HepG2 (cell line): Measurements from ENCODE around the gene IBA57. TPM values are rescaled to one million over a fixed set of nuclear protein-coding genes. Genes with fewer than 3 reads are reported as not detected.

Experiments used
- BCL3 ChIP-seq: sonication (generic); formaldehyde crosslinking; IDR thresholded peaks from 2 replicates; pipeline ENCODE4 v1.5.1; 2020; ENCODE audit warnings: mild to moderate bottlenecking, missing genetic modification reagents, moderate library complexity
- IKZF4 ChIP-seq: sonication (generic); formaldehyde crosslinking; IDR thresholded peaks from 2 replicates; pipeline ENCODE4 v1.5.1; 2020; ENCODE audit warnings: borderline replicate concordance, mild to moderate bottlenecking, low read depth, missing genetic modification reagents; ENCODE audit errors: not compliant biosample characterization
- MAFF ChIP-seq: IDR thresholded peaks from 2 replicates; pipeline ENCODE4 v1.6.1; 2011; ENCODE audit warnings: low read depth, low read length, improper control_type of control experiment
- NONO ChIP-seq, 2 experiments: fragments of 450-650 bp in 1 of 2; sonication (generic) in 1 of 2; formaldehyde crosslinking in 1 of 2; IDR thresholded peaks in 1 of 2; conservative IDR thresholded peaks in 1 of 2; 2 replicates each; pipeline versions ENCODE4 v1.6.1 to v1.8.0; 2017 to 2022; ENCODE audit warnings: mild to moderate bottlenecking in 1 of 2, missing genetic modification reagents in 1 of 2, moderate library complexity in 1 of 2
- NR1H2 ChIP-seq: sonication (generic); formaldehyde crosslinking; IDR thresholded peaks from 2 replicates; pipeline ENCODE4 v1.8.1; 2022; ENCODE audit warnings: low read depth, missing genetic modification reagents, borderline replicate concordance
- PLSCR1 ChIP-seq: sonication (generic); formaldehyde crosslinking; IDR thresholded peaks from 2 replicates; pipeline ENCODE4 v1.5.0; 2020; ENCODE audit warnings: missing genetic modification reagents, mild to moderate bottlenecking, borderline replicate concordance
- POLR2A ChIP-seq, 2 experiments: IDR thresholded peaks; 2 replicates each; pipeline ENCODE4 v1.6.1; 2011; ENCODE audit warnings: low read depth in 2 of 2, low read length in 2 of 2, mild to moderate bottlenecking in 1 of 2, moderate library complexity in 1 of 2; ENCODE audit not compliant: insufficient read depth in 1 of 2
- PRDM15 ChIP-seq: sonication (generic); formaldehyde crosslinking; IDR thresholded peaks from 2 replicates; pipeline ENCODE4 v1.4.0; 2020; ENCODE audit warnings: missing genetic modification reagents
- RXRA ChIP-seq: sonication (generic); formaldehyde crosslinking; IDR thresholded peaks from 2 replicates; pipeline ENCODE4 v1.5.1; 2020; ENCODE audit warnings: missing genetic modification reagents
- SIX1 ChIP-seq: sonication (generic); formaldehyde crosslinking; IDR thresholded peaks from 2 replicates; pipeline ENCODE4 v1.4.0; 2020; ENCODE audit warnings: missing genetic modification reagents, borderline replicate concordance
- SIX4 ChIP-seq: sonication (generic); formaldehyde crosslinking; IDR thresholded peaks from 2 replicates; pipeline ENCODE4 v1.4.0; 2020; ENCODE audit warnings: missing genetic modification reagents
- XRCC5 ChIP-seq: fragments of 200-400 bp; formaldehyde crosslinking; optimal IDR thresholded peaks from 2 replicates; pipeline ENCODE3; 2017; ENCODE audit warnings: mild to moderate bottlenecking, low read length
- ZKSCAN1 ChIP-seq: fragments of 150-350 bp; IDR thresholded peaks from 2 replicates; pipeline ENCODE4 v1.6.1; 2014; ENCODE audit warnings: low read length
- ZNF383 ChIP-seq: sonication (generic); formaldehyde crosslinking; IDR thresholded peaks from 2 replicates; pipeline ENCODE4 v1.4.0; 2020; ENCODE audit warnings: missing genetic modification reagents, mild to moderate bottlenecking, borderline replicate concordance
- ZNF441 ChIP-seq: sonication (generic); formaldehyde crosslinking; IDR thresholded peaks from 2 replicates; pipeline ENCODE4 v1.7.0; 2021; ENCODE audit warnings: missing genetic modification reagents, borderline replicate concordance
- ZNF576 ChIP-seq: sonication (generic); formaldehyde crosslinking; IDR thresholded peaks from 2 replicates; pipeline ENCODE4 v1.4.0; 2020; ENCODE audit warnings: mild to moderate bottlenecking, missing genetic modification reagents
- ZNF790 ChIP-seq: sonication (generic); formaldehyde crosslinking; IDR thresholded peaks from 2 replicates; pipeline ENCODE4 v1.8.0; 2022; ENCODE audit warnings: missing genetic modification reagents, mild to moderate bottlenecking, borderline replicate concordance
- ZSCAN21 ChIP-seq: sonication (generic); formaldehyde crosslinking; IDR thresholded peaks from 2 replicates; pipeline ENCODE4 v1.8.0; 2022; ENCODE audit warnings: mild to moderate bottlenecking, missing genetic modification reagents, moderate library complexity, borderline replicate concordance
- polyA plus RNA-seq, 8 experiments: library from polyadenylated mRNA; depleted of rRNA in 3 of 8; stranded (reverse) in 7 of 8; unstranded in 1 of 8; fragments of >200 nt; fragmentation: Illumina TruSeq in 4 of 8; extraction: Trizol in 4 of 8; gene quantifications; 2 replicates each; pipeline versions ENCODE4 v1.2.1 to v1.2.3, GENCODE V29; 2011 to 2016; ENCODE audit warnings: low read depth in 4 of 8, missing spikeins in 1 of 8, mixed read lengths in 1 of 8; ENCODE audit not compliant: insufficient read depth in 1 of 8
- total RNA-seq, 5 experiments: library from RNA; depleted of rRNA; stranded (reverse); fragments of >200 nt; fragmentation: Illumina TruSeq; extraction: Trizol; gene quantifications; 2 replicates each; pipeline ENCODE4 v1.2.3, GENCODE V29; 2016; ENCODE audit warnings: low read depth in 1 of 5
- TF ChIP-seq, protein P1 (sequence below): sonication (generic); formaldehyde crosslinking; IDR thresholded peaks from 2 replicates; pipeline ENCODE4; 2020; ENCODE audit warnings: missing genetic modification reagents, mild to moderate bottlenecking, borderline replicate concordance

The IBA57 gene
- total and polyA plus RNA-seq, 2 of the 13 experiments (the other 11 are each of a cell fraction or from before 2014, with no cell fraction given): 2.3 to 10.2 TPM

- TF ChIP-seq, protein P1, sequence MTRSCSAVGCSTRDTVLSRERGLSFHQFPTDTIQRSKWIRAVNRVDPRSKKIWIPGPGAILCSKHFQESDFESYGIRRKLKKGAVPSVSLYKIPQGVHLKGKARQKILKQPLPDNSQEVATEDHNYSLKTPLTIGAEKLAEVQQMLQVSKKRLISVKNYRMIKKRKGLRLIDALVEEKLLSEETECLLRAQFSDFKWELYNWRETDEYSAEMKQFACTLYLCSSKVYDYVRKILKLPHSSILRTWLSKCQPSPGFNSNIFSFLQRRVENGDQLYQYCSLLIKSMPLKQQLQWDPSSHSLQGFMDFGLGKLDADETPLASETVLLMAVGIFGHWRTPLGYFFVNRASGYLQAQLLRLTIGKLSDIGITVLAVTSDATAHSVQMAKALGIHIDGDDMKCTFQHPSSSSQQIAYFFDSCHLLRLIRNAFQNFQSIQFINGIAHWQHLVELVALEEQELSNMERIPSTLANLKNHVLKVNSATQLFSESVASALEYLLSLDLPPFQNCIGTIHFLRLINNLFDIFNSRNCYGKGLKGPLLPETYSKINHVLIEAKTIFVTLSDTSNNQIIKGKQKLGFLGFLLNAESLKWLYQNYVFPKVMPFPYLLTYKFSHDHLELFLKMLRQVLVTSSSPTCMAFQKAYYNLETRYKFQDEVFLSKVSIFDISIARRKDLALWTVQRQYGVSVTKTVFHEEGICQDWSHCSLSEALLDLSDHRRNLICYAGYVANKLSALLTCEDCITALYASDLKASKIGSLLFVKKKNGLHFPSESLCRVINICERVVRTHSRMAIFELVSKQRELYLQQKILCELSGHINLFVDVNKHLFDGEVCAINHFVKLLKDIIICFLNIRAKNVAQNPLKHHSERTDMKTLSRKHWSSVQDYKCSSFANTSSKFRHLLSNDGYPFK (CRISPR knock-in tag): 0 out of 2 replicates have a peak, but pooled peaks have one; percentile 46
- TF ChIP-seq IKZF4 (no peak), PLSCR1 (CRISPR knock-in tag) (no peak), PRDM15 (CRISPR knock-in tag) (no peak), NONO (IDR thresholded peaks at IDR 0.05) (no peak), NONO (CRISPR knock-in tag; conservative IDR thresholded peaks at IDR 0.05) (no peak; the same call in 1 of the 2 replicates), ZNF790 (no peak), SIX4 (CRISPR knock-in tag) (no peak), ZSCAN21 (CRISPR knock-in tag) (0 out of 2 replicates have a peak, but pooled peaks have one; percentile 14), POLR2A (IDR thresholded peaks at IDR 0.05; ENCODE audit: insufficient read depth in 1 of 2, low read depth in 2 of 2, low read length in 2 of 2) (peak in 1 of 2 experiments; percentile 19; a peak in 1 of 4 replicates), MAFF (0 out of 2 replicates have a peak, but pooled peaks have one; percentile 16), ZNF383 (CRISPR knock-in tag) (no peak), RXRA (peak; percentile 50; the same call in 1 of the 2 replicates), BCL3 (CRISPR knock-in tag) (no peak), ZNF576 (CRISPR knock-in tag) (no peak), XRCC5 (peak; percentile 27), ZKSCAN1 (no peak; the same call in 1 of the 2 replicates), NR1H2 (CRISPR knock-in tag) (no peak), ZNF441 (CRISPR knock-in tag) (peak; percentile 71; the same call in 1 of the 2 replicates), SIX1 (CRISPR knock-in tag) (no peak)
Observed at GRCh38 chr1:228166170-228166936, 749 bp downstream of the IBA57 start (continued).
